Activated T-cell treated with anti-CD3 and anti-CD28 coated beads, Interleukin-2, amount 50 U/mL, for 4 hours (primary cell): ENCODE results near the gene ARID3B. TPM values are rescaled to one million over a fixed set of nuclear protein-coding genes. Genes with fewer than 3 reads are reported as not detected.
"Not testable (repeated sequence)": the region's sequence is repeated elsewhere in the genome, so short reads cannot be mapped to it uniquely, and the experiment has no call there.

Experiments
- ATAC-seq, 2 donors: fragments of 200-7000 bp; cut with Tn5 transposase; one replicate each; pipeline ENCODE4 v1.10.0; 2021
- DNase-seq: peaks from one replicate; pipeline ENCODE4 v3.0.0-alpha.2; 2020
- H3K27me3 Mint-ChIP-seq: one replicate; pipeline ENCODE4 v1.8.0; 2021; ENCODE audit warnings: low read depth, mixed read lengths
- H3K36me3 Mint-ChIP-seq: one replicate; pipeline ENCODE4 v1.8.0; 2022; ENCODE audit warnings: mixed read lengths; ENCODE audit not compliant: insufficient read depth
- H3K4me1 Mint-ChIP-seq: one replicate; pipeline ENCODE4 v1.8.0; 2021; ENCODE audit warnings: low read depth, mixed read lengths
- H3K4me3 Mint-ChIP-seq: one replicate; pipeline ENCODE4 v1.8.0; 2021; ENCODE audit warnings: mild to moderate bottlenecking, moderate library complexity, mixed read lengths
- H3K9me3 Mint-ChIP-seq: one replicate; pipeline ENCODE4 v1.8.0; 2021; ENCODE audit warnings: mixed read lengths
- total RNA-seq, 3 donors: library from RNA; stranded (reverse); gene quantifications; one replicate each; pipeline ENCODE4 v1.2.1, GENCODE V29; 2021

ARID3B gene
- total RNA-seq, 3 donors from 2014 or later = 15.4 to 23.0 (median 21.8) TPM

DNA sequence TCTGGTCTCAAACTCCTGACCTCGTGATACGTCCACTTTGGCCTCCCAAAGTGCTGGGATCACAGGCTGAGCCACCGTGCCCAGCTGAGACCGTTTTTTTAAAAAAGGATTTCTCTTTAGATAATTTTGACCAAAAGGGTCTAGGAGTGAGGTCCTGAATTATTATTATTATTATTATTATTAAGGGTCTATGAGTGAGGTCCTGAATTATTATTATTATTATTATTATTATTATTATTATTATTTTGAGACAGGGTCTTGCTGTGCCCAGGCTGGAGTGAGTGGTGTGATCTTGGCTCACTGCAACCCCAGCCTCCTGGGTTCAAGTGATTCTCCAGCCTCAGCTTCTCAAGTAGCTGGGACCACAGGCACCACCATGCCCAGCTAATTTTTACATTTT is 20.6 kb upstream of the ARID3B start:
- no peaks in the 10 kb centered on the region for H3K27me3 Mint-ChIP-seq
- H3K36me3 Mint-ChIP-seq = no peaks in the 10 kb centered on the region
- H3K4me3 Mint-ChIP-seq = no peak overlapping the region
- ATAC-seq (no peak), DNase-seq (no peak)
- no peaks in the 10 kb centered on the region for H3K9me3 Mint-ChIP-seq
- no peaks in the 10 kb centered on the region for H3K4me1 Mint-ChIP-seq

DNA sequence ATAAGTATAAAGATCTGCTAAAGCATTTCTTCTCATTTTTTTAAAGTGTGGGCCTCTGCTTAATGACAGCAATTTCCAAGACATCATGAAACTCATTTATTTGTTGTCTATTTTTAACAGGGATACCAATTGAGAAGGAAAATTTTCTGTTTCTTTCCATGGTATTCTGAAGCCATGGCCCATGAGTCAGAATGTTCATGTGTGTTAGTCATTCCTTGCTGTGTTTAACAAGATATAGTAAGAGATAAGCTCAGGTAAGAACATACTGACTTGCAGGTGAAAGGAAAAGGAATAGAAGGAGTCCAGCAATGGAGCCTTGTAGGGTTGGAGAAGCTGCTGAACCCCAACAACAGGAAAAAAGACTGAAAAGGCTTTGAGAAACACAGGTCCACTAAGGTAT is 17.0 kb upstream of the ARID3B start:
- H3K4me3 Mint-ChIP-seq = no peak overlapping the region
- ATAC-seq (no peak), DNase-seq (no peak)
- H3K4me1 Mint-ChIP-seq = no peaks in the 10 kb centered on the region
- no peaks in the 10 kb centered on the region for H3K27me3 Mint-ChIP-seq
- H3K9me3 Mint-ChIP-seq = no peaks in the 10 kb centered on the region
- H3K36me3 Mint-ChIP-seq = no peaks in the 10 kb centered on the region

DNA sequence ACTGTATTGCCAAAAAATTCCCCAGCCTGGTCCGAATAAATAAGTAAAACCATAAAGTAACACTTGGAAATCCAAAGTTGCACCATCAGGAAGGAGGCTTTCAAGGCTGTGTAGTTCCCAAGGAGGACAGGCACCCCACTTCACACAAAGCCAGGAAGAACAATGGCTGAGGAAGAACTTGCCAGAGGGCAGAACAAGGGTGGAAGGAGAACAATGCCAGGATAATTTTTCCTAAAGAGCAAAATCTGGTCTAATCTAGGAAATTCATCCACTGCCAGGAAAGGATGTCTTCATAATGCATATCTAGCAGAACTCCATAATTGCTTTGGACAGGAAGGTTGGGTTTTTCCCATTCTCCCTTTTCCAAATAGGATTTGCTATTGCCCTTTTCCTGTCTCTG is 15.7 kb upstream of the ARID3B start:
- H3K9me3 Mint-ChIP-seq = no peaks in the 10 kb centered on the region
- no peak for ATAC-seq
- H3K36me3 Mint-ChIP-seq = no peaks in the 10 kb centered on the region
- DNase-seq = no peak
- no peaks in the 10 kb centered on the region for H3K4me1 Mint-ChIP-seq
- no peak overlapping the region for H3K4me3 Mint-ChIP-seq
- no peaks in the 10 kb centered on the region for H3K27me3 Mint-ChIP-seq

DNA sequence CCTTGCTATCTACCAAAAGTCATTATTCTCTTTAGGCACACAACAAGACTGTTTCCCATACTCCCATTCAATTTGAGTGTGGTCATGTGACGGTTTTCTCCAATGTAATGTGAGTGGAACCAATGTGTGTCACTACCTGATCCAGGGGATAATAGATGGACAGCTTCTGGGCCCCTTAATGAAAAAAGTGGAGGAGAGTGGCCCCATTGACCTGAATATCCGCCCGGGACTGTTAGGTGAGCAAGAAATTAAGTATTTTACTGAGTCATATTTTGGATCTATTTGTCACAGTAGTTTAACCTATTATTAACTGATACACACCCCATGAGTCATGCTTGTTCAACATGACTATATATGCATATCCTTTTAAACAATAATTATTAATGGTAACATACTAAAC is 15.1 kb upstream of the ARID3B start:
- no peak overlapping the region for H3K4me3 Mint-ChIP-seq
- no peaks in the 10 kb centered on the region for H3K4me1 Mint-ChIP-seq
- H3K27me3 Mint-ChIP-seq = no peaks in the 10 kb centered on the region
- ATAC-seq (no peak), DNase-seq (no peak)
- no peaks in the 10 kb centered on the region for H3K9me3 Mint-ChIP-seq
- H3K36me3 Mint-ChIP-seq = no peaks in the 10 kb centered on the region

DNA sequence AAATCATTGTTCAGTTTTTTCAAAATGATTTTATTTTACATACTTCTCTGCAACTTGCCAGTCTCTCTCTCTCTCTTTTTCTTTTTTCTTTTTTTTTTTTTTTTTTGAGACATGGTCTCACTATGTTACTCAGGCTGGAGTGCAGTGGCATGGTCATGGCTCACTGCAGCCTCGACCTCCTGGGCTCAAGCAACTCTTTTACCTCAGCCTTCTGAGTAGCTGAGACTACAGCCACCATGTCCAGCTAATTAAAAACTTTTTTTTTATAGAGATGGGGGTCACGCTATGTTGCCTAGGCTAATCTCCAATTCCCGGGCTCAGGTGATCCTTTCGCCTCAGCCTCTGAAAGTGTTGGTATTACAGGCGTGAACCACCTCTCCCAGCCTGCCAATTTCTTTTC is 12.1 kb upstream of the ARID3B start:
- Mint-ChIP-seq H3K9me3 (no peaks in the 10 kb centered on the region), H3K36me3 (no peaks in the 10 kb centered on the region), H3K27me3 (no peaks in the 10 kb centered on the region), H3K4me3 (no peak overlapping the region), H3K4me1 (no peaks in the 10 kb centered on the region)
- no peak for ATAC-seq
- no peak for DNase-seq

DNA sequence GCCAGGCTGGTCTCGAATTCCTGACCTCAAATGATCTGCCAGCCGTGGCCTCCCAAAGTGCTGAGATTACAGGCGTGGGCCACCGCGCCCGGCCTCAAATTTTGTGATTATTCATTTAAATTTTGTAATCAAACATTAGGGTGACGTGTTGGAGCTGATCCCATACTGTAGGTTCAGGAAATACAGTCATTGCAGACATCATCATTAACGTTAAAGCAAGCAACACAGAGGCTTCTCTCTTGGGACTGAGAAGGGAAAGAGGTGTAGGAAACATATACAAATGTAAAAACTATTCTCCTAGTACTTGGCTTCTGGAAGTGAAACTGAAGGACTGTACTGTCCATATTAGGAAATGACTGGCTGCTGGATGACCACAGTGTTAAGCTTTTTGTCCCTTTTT is 11.1 kb upstream of the ARID3B start:
- Mint-ChIP-seq H3K4me3 (no peak overlapping the region), H3K36me3 (no peaks in the 10 kb centered on the region), H3K27me3 (no peaks in the 10 kb centered on the region), H3K4me1 (no peaks in the 10 kb centered on the region), H3K9me3 (no peaks in the 10 kb centered on the region)
- ATAC-seq = no peak
- DNase-seq = no peak

DNA sequence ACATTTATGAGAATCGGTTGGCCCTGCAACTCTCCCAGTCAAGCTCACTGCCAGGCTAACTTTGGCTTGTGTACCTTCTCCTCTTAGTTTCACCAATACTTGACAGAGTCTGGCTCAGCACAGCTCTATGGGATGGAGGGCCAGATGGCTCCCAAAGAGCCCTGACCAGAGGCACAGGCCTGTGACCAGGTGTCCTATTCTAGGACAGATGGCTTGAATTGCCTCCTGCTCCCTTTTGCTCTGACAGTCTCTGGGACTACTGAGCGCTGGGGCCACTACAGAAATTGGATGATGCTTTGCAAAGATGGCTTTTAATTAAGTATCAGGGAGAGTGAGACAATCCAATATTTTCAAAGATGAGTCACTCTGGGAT is 10.3 kb upstream of the ARID3B start:
- ATAC-seq (no peak), DNase-seq (no peak)
- Mint-ChIP-seq H3K4me1 (no peaks in the 10 kb centered on the region), H3K4me3 (no peak overlapping the region), H3K27me3 (no peaks in the 10 kb centered on the region), H3K9me3 (no peaks in the 10 kb centered on the region), H3K36me3 (no peaks in the 10 kb centered on the region)

DNA sequence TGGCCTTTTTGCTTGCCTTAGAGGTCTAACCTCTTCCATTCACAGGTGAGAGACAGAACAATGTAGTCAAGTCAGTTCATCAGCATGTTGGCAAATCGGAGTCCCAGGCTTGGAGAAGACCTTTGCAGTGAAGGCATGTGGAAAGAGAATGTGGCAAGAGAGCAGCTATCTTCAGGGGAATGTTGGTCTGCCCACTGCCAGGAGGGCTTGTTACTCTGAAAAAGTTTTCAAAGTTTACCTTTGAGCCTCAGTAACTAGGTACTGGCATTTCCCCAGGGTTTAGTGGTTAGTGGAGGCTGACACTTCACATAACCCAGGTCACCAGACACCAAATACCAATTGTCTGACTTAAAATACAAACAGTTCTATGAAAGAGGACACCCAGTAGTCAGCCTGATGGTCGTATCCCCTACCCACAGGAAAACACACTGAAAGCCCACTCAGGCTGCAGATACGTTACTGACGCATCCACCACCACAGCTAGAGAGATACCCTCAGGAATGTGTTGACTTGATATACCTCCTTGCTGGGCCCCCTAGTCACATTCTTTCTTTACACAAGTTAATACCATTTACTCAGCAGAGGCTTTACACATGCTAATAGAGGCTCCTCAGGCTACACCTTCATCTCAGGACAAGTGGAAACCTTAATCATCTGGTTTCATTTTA is 9.7 kb upstream of the ARID3B start:
- Mint-ChIP-seq H3K4me1 (no peaks in the 10 kb centered on the region), H3K27me3 (no peaks in the 10 kb centered on the region), H3K9me3 (no peaks in the 10 kb centered on the region), H3K36me3 (no peaks in the 10 kb centered on the region), H3K4me3 (no peak overlapping the region)
- DNase-seq = no peak
- ATAC-seq = no peak

DNA sequence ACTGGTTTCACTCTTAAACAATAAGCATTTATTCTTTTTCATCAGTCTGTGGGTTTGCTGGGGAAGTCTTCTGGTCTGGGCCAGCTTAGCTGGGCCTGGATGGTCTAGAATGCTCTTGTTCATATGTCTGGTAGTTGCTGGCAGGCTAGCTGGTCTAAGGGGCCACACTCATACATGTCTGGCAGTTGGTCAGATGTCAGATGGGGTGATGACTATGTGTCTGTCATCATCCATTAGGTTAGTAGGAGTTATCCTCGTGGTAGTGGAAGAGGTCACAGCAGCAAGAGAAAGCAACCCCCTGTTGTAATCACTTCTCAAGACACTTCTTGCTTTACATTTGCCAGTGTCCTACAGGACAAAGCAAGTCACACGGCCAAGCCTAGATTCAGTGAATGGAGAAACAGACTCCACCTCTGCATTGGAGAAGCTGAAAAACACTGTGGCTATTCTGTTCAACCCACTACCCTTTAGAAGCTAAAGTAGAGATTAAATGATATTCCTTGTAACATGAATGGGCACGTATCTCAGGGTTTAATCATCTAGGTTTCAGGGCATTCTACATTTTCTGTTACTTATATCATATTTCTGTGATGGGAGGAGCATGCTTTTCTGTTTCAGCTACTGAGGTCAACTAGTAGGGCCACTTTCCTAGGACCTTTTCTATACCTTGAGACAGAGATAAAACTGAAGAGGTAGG is 5.5 kb upstream of the ARID3B start:
- Mint-ChIP-seq H3K36me3 (peaks cover 1% of the 10 kb centered on the region), H3K4me3 (no peak overlapping the region), H3K9me3 (no peaks in the 10 kb centered on the region), H3K4me1 (peaks cover 11% of the 10 kb centered on the region), H3K27me3 (no peaks in the 10 kb centered on the region)
- ATAC-seq (peak in 1 of 2 donors; percentile 14), DNase-seq (no peak)

DNA sequence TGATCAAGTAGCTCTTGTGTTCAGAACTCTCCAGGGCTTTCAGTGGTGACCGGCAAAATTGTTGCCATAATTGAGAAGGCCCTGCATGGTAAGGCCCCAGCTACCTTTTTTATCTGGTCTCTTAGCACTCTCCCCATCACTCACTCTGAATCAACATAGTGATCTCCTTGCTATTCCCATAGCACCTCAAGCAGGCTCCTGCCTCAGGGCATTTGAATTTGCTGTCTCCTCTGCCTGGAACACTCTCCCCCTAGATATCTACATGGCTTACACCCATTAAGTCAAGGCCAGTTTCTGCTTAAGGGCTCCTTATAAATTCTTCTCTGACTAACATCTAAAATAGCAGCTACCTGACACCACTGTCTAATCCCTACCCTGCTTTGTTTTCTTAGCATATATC is 3.3 kb upstream of the ARID3B start:
- no peak overlapping the region for H3K4me3 Mint-ChIP-seq
- H3K36me3 Mint-ChIP-seq = peaks cover 1% of the 10 kb centered on the region
- H3K4me1 Mint-ChIP-seq = peaks cover 23% of the 10 kb centered on the region
- no peak for DNase-seq
- H3K9me3 Mint-ChIP-seq = no peaks in the 10 kb centered on the region
- no peaks in the 10 kb centered on the region for H3K27me3 Mint-ChIP-seq
- no peak for ATAC-seq

DNA sequence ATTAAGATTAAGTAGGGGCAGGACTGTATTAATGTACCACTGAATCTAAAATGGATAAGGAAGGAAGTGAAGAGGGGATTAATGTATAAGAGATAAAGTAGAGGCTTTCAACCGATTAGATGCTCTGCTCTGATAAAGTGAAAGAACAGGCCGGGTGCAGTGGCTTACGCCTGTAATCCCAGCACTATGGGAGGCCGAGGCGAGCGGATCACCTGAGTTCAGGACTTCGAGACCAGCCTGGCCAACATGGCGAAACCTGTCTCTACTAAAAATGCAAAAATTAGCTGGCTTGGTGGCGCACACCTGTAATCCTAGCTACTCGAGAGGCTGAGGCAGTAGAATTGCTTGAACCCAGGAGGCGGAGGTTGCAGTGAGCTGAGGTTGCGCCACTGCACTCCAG is 1.5 kb upstream of the ARID3B start:
- H3K27me3 Mint-ChIP-seq, H3K36me3 Mint-ChIP-seq, DNase-seq, H3K9me3 Mint-ChIP-seq, ATAC-seq: not testable (repeated sequence)
- Mint-ChIP-seq H3K4me3 (peak overlapping the region; percentile 57), H3K4me1 (peaks cover 39% of the 10 kb centered on the region)

DNA sequence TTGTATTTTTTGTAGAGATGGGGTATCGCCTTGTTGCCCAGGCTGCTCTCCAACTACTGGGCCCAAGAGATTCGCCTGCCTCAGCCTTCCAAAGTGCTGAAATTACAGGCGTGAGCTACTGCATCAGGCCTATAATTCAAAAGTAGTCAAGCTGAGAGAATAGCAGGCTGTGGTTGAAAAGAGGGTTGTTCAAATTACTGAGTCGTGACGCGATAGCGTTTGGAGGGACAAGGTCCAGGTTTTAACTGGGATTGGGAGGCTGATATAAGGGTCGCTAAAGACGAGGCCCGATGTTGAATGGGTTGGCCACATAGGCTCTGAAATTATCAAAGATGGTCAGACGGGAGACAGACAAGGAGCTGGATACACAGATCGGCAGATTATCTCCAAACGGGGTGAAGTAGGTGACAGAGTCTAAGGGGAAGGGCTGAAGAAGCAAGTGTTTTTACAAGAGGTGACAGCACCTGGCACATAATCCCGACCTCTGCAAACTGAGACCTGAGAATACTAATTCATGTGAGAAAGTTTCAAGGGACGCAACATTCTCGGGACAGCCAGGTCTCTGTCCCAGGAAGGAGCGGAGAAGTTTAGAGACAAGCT is 759 bp upstream of the ARID3B start:
- no peaks in the 10 kb centered on the region for H3K9me3 Mint-ChIP-seq
- H3K27me3 Mint-ChIP-seq = no peaks in the 10 kb centered on the region
- H3K4me1 Mint-ChIP-seq = peaks cover 45% of the 10 kb centered on the region
- ATAC-seq = no peak
- no peak for DNase-seq
- peak overlapping the region; percentile 95 for H3K4me3 Mint-ChIP-seq
- peaks cover 5% of the 10 kb centered on the region for H3K36me3 Mint-ChIP-seq

DNA sequence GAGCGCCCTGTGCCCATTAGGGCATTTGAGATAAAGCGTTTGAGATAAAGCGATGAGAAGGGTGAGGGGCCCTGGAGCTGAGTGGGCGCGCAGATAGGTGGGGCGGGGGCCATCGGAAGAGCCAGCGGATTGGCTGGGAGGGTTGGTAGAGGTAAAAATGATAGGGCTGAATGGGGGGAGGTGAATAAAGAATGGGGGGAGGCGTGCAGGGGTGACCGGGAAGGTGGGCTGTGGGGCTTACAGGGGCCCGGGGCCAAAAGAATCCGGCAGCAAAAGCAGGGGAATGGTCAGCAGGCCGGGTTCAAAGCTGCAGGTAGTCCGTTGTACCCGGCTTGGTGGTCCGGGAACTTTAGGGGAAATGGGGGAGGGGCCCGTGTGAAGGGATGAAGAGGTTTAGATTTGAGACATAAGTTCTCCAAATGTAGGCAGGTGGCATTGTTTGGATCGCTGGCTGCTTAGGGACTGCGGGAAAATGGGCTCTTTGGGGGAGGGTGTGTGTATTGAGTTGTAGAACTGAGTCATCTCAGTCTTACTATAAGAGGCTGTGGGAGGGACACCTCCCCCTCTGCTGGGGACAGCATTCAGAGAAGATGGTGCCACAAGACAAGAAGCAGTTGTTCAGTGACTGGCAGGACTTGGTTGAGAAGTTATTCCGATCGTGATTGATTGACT is 610 bp downstream of the ARID3B start:
- Mint-ChIP-seq H3K4me3 (peak overlapping the region; percentile 93), H3K36me3 (peaks cover 5% of the 10 kb centered on the region), H3K27me3 (no peaks in the 10 kb centered on the region), H3K4me1 (peaks cover 58% of the 10 kb centered on the region), H3K9me3 (no peaks in the 10 kb centered on the region)
- ATAC-seq (peak; percentile 45 to 54), DNase-seq (peak; percentile 62)

DNA sequence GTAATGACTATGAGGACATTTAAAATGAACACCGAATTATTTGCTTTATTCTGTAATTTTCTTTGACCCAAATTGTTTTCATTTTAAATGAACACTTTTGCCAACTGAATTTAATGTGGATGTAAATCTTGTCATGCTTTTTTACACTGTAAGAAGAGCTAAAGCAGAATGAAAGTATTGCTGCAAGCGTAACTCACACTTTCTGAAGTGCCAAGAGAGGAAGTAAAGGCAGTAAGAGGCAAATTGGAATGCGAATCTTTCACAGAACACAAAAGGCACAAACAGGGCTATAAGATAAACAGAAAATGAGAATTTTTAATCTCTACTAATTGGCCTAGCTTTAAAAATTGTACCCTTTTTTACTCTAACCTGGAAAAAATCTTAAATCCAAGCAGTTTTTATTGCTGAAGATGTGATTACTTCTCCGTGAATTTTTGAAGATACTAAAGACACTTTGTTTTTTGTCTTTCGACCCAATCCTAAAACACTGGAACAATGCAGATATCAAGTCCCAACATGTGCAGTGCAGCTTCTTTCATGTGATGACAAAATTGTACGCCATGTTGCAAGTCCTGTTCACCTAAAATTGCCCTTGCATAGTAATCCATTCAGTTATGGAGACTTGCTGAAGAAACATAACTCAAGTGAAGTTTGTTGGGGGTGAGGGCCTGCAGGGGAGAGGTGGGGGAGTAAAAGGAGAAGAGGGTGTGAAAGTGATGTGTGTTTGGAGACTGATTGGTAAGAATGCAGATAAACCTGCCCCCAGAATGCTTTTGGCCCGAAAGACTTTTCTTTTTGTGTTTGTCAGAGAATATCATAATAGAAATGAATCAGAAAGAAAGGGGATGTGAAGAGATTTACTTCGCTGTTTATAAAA is 1.4 kb downstream of the ARID3B start:
- peak overlapping the region; percentile 93 for H3K4me3 Mint-ChIP-seq
- peaks cover 5% of the 10 kb centered on the region for H3K36me3 Mint-ChIP-seq
- DNase-seq (no peak), ATAC-seq (no peak)
- peaks cover 65% of the 10 kb centered on the region for H3K4me1 Mint-ChIP-seq
- no peaks in the 10 kb centered on the region for H3K9me3 Mint-ChIP-seq
- no peaks in the 10 kb centered on the region for H3K27me3 Mint-ChIP-seq
